Liver (tissue), 9 donors: ENCODE results near the gene CCNJ. TPM values are rescaled to one million over a fixed set of nuclear protein-coding genes. Genes with fewer than 3 reads are reported as not detected.

Experiments
- DNase-seq: peaks from one replicate; pipeline ENCODE4 v3.0.0-alpha.2; 2017; ENCODE audit warnings: low spot score
- H3K27ac ChIP-seq, 2 donors: one replicate each; pipeline ENCODE4 v1.7.0; 2013; ENCODE audit warnings: inconsistent platforms in 2 of 2, low read length in 2 of 2, control low read depth in 1 of 2, low read depth in 1 of 2, mild to moderate bottlenecking in 1 of 2
- H3K27me3 ChIP-seq, 4 donors: one replicate each; pipeline versions ENCODE4 v1.6.1 to v1.7.0; 2013; ENCODE audit warnings: low read length in 3 of 4, inconsistent platforms in 1 of 4, mild to moderate bottlenecking in 1 of 4, moderate library complexity in 1 of 4; ENCODE audit not compliant: control insufficient read depth in 4 of 4, insufficient read depth in 4 of 4
- H3K36me3 ChIP-seq, 4 donors: one replicate each; pipeline versions ENCODE4 v1.6.1 to v1.7.0; 2013; ENCODE audit warnings: low read length in 3 of 4, mild to moderate bottlenecking in 3 of 4, low read depth in 1 of 4, moderate library complexity in 1 of 4; ENCODE audit not compliant: control insufficient read depth in 4 of 4, insufficient read depth in 3 of 4
- H3K4me1 ChIP-seq, 4 donors: one replicate each; pipeline versions ENCODE4 v1.6.1 to v1.7.0; 2013; ENCODE audit warnings: low read length in 3 of 4, mild to moderate bottlenecking in 3 of 4, moderate library complexity in 1 of 4; ENCODE audit not compliant: control insufficient read depth in 4 of 4, insufficient read depth in 4 of 4
- H3K4me3 ChIP-seq, 3 donors: one replicate each; pipeline versions ENCODE4 v1.6.1 to v1.7.0; 2013; ENCODE audit warnings: low read length in 3 of 3, control low read depth in 1 of 3, low read depth in 1 of 3, mild to moderate bottlenecking in 1 of 3
- H3K9ac ChIP-seq, 2 donors: one replicate each; pipeline ENCODE4 v1.7.0; 2013; ENCODE audit warnings: low read length in 2 of 2, mild to moderate bottlenecking in 2 of 2, moderate library complexity in 2 of 2, control low read depth in 1 of 2, low read depth in 1 of 2
- H3K9me3 ChIP-seq, 4 donors: one replicate each; pipeline versions ENCODE4 v1.6.1 to v1.7.0; 2013; ENCODE audit warnings: low read length in 3 of 4; ENCODE audit not compliant: control insufficient read depth in 4 of 4
- ATF3 ChIP-seq: IDR thresholded peaks from 2 replicates; pipeline ENCODE4 v1.6.1; 2016; ENCODE audit warnings: antibody characterized with exemption
- CTCF ChIP-seq: fragments of 150-350 bp; IDR thresholded peaks from 2 replicates; pipeline ENCODE4 v1.5.1; 2017; ENCODE audit warnings: improper control_type of control experiment, low read depth, low read length; ENCODE audit not compliant: missing input control
- EGR1 ChIP-seq, 2 donors: IDR thresholded peaks; 2 replicates each; pipeline ENCODE4 v1.6.1; 2016 to 2018; ENCODE audit warnings: antibody characterized with exemption in 2 of 2, low read depth in 2 of 2
- FOXA1 ChIP-seq: IDR thresholded peaks from 2 replicates; pipeline ENCODE4 v1.6.1; 2016; ENCODE audit warnings: antibody characterized with exemption
- FOXA2 ChIP-seq: IDR thresholded peaks from 2 replicates; pipeline ENCODE4 v1.6.1; 2016; ENCODE audit warnings: antibody characterized with exemption
- HNF4A ChIP-seq, 2 donors: conservative IDR thresholded peaks; 2 replicates each; pipeline ENCODE4 v1.6.1; 2016; ENCODE audit warnings: antibody characterized with exemption in 2 of 2, mild to moderate bottlenecking in 2 of 2
- HNF4G ChIP-seq: IDR thresholded peaks from 2 replicates; pipeline ENCODE4 v1.6.1; 2016; ENCODE audit warnings: antibody characterized with exemption
- JUND ChIP-seq, 2 donors: IDR thresholded peaks; 2 replicates each; pipeline ENCODE4 v1.6.1; 2016; ENCODE audit warnings: antibody characterized with exemption in 2 of 2
- NR2F2 ChIP-seq: IDR thresholded peaks from 2 replicates; pipeline ENCODE4 v1.6.1; 2016; ENCODE audit warnings: antibody characterized with exemption
- SP1 ChIP-seq: IDR thresholded peaks from 2 replicates; pipeline ENCODE4 v1.6.1; 2018; ENCODE audit warnings: antibody characterized with exemption, mild to moderate bottlenecking
- TAF1 ChIP-seq: conservative IDR thresholded peaks from 2 replicates; pipeline ENCODE4 v1.6.1; 2016; ENCODE audit warnings: antibody characterized with exemption, mild to moderate bottlenecking
- YY1 ChIP-seq: IDR thresholded peaks from 2 replicates; pipeline ENCODE4 v1.6.1; 2016; ENCODE audit warnings: antibody characterized with exemption, mild to moderate bottlenecking
- ZBTB33 ChIP-seq: IDR thresholded peaks from 2 replicates; pipeline ENCODE4 v1.6.1; 2016; ENCODE audit warnings: antibody characterized with exemption
- WGBS: extraction: QIAGEN DNeasy Blood & Tissue Kit; methylation state at CpG from one replicate; pipeline ENCODE4 v1.1.7; 2013; 5-methylcytosine and 5-hydroxymethylcytosine counted together
- polyA plus RNA-seq, 2 donors: library from polyadenylated mRNA; stranded (reverse) in 1 of 2; unstranded in 1 of 2; fragments of 200-250 nt in 1 of 2; fragments of >200 nt in 1 of 2; fragmentation: Nextera tagmentation in 1 of 2; extraction: Ambion mirVana in 1 of 2; gene quantifications; one replicate each; pipeline versions ENCODE4 v1.2.1 to v1.2.3, GENCODE V29; 2013 to 2015
- total RNA-seq, 2 donors: library from RNA; depleted of rRNA; stranded (reverse); fragments of >200 nt; gene quantifications; one replicate each; pipeline ENCODE4 v1.2.3, GENCODE V29; 2014
- donor health status: healthy.
- donor health status: healthy.
- donor health status: healthy.
- donor health status: healthy.
- donor health status: healthy.

Gene CCNJ
- total and polyA plus RNA-seq, 4 donors, result 0.78 to 6.5 (median 3.2) TPM

GRCh38 chr10:96077156-96077555 lies 33.8 kb downstream of the CCNJ start:
- WGBS, result 95% methylated on average over 3 of the region's 3 CpGs
- TF ChIP-seq FOXA1 (no peak), SP1 (no peak), FOXA2 (no peak), CTCF (no peak), TAF1 (no peak), YY1 (no peak)
- Histone ChIP-seq H3K9me3 (no peaks in the 10 kb centered on the region), H3K4me3 (no peak overlapping the region), H3K36me3 (peaks cover 0 to 2% (median 0%) of the 10 kb centered on the region in 4 donors), H3K9ac (no peak overlapping the region), H3K27me3 (no peaks in the 10 kb centered on the region), H3K27ac (no peak overlapping the region), H3K4me1 (no peaks in the 10 kb centered on the region)
- DNase-seq, result no peak

- Histone ChIP-seq H3K9me3 (no peaks in the 10 kb centered on the region), H3K4me1 (no peaks in the 10 kb centered on the region), H3K27me3 (no peaks in the 10 kb centered on the region), H3K27ac (no peak overlapping the region), H3K36me3 (no peaks in the 10 kb centered on the region), H3K4me3 (no peak overlapping the region), H3K9ac (no peak overlapping the region)
- no peak for TF ChIP-seq HNF4G
- no peak for TF ChIP-seq ZBTB33
- DNase-seq, result no peak
- WGBS, result 99% methylated on average over 2 of the region's 2 CpGs
Observed at GRCh38 chr10:96082153-96082552, 38.8 kb downstream of the CCNJ start.

- no peak for TF ChIP-seq SP1
- TF ChIP-seq EGR1 (IDR thresholded peaks at IDR 0.05; ENCODE audit: low read depth in 2 of 2), result no peak
- TF ChIP-seq JUND (IDR thresholded peaks at IDR 0.05), result no peak
- TF ChIP-seq ZBTB33, result no peak
- no peak for TF ChIP-seq FOXA1
- TF ChIP-seq NR2F2, result no peak
- TF ChIP-seq ATF3, result no peak
- no peak for TF ChIP-seq TAF1
- TF ChIP-seq HNF4A (conservative IDR thresholded peaks at IDR 0.05), result no peak
- WGBS, result 93% methylated on average over 1 of the region's 1 CpG
- DNase-seq, result no peak
Observed at GRCh38 chr10:96082748-96083147, 39.4 kb downstream of the CCNJ start.

More at GRCh38 chr10:96082748-96083147, 39.4 kb downstream of the CCNJ start:
- no peaks in the 10 kb centered on the region for H3K27me3 ChIP-seq
- H3K27ac ChIP-seq, result no peak overlapping the region
- H3K9ac ChIP-seq, result no peak overlapping the region
- H3K36me3 ChIP-seq, result no peaks in the 10 kb centered on the region
- no peaks in the 10 kb centered on the region for H3K4me1 ChIP-seq
- no peaks in the 10 kb centered on the region for H3K9me3 ChIP-seq
- H3K4me3 ChIP-seq, result no peak overlapping the region
